Activated effector memory CD4-positive, alpha-beta T cell treated with anti-CD3 and anti-CD28 coated beads, Interleukin-2, amount 50 U/mL, for 16 hours (primary cell): ENCODE data around the gene UBE3C.

Source experiments
- DNase-seq: peaks from one replicate; pipeline ENCODE4 v3.0.0-alpha.2; 2020

UBE3C gene

DNA sequence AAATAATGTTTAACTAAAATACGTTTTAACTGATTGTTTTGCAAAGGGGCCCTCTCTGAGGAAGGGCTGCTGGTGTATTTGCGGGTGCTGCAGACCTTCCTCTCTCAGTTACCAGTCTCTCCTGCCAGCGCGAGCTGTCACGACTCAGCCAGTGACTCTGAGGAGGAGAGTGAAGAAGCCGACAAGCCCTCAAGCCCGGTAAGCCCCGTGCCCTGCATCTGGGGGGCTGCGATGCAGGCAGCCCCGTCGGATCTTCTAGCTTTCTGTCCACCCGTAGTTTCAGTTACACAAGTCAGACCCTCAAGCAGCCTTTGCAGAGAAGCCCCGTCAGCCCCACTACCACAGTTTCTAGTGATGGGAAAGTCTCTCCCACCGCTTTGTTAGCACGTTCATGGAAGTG, 45.1 kb downstream of the UBE3C start:
- no peak for DNase-seq

DNA sequence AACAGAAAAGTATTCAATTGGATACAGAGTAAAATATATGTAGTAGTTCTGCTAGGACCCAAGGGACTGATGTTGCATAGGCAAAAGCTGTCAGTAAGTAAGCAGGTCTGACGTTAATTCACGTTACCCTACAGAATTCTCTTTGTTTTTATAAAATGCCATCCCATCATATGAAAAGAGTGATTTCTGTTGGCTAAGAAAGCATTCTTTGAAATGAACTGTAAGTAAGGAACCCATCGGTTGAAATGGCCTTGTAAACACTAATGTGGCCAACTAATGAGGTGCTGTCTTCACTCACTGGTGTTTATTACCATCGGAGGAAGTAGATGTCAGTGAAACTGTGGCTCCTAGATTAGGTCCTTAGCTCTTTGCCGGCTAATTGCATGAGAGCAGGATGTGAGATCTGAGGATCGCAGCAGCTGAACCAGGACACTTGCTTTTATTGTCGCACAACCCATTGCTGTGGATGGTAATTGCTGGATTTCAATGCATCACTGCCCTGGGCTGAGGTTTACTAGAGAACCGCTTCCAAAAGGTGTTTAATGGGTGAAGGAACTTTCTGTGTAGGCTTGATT, 49.5 kb downstream of the UBE3C start:
- DNase-seq: no peak

DNA sequence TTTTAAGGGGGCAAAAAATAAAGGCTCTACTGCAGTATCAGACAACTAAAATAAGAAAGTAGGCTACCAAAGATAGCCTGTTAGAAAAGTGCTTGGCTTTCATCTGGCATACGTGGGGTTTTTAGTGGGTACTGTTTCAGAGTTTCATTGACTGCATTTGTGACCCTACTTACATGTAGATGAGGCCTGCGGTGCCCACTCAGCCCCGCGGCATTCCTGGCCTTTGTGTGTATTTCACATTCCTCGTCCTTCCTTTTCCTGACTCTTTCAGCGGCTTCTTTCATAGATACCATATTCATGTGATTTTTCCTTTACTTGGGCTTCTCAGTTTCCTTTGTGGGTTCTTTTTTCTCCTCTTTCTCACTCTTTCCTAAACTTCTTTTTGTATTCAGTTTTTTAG, 50.7 kb downstream of the UBE3C start:
- DNase-seq: no peak

GRCh38 chr7:157192861-157193260, 54.1 kb downstream of the UBE3C start:
- DNase-seq: no peak

DNA sequence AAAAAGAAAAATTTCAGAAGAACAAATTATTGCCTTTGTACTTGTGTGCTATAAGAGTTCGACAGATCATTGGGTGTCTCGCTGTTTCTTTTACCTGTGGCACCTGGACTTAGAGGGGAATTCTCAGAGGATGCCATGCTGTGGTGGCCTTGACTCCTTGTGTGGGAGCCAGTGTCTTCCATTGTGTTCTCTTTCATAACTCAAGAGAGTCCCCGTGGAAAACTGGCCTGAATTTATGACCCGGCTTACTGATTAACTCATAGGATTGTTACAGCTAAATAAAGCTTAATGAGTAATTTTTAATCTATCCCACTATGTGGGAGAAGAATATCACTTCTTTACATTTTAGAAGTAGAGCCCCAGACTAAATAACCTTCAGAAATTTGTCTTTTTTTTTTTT, 54.5 kb downstream of the UBE3C start:
- DNase-seq: no peak

DNA sequence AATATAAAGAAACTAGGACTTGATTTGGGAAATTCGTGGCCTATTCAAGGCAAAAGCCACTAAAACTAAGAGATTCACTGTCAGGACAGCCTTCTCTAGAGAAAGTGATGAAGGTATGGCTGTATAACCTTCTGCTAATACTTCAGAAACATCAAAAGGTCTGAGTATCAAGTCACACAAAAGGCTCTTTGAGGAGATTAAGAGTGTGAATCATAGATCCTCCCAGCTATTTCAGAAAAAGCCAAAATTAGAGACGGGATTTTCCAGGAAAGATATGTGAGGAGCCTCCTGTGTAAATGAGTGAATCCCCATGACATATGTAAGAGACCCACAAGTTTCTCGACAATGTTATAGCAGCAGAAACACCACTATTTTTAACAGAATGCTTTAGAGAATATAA, 56.2 kb downstream of the UBE3C start:
- DNase-seq: no peak

DNA sequence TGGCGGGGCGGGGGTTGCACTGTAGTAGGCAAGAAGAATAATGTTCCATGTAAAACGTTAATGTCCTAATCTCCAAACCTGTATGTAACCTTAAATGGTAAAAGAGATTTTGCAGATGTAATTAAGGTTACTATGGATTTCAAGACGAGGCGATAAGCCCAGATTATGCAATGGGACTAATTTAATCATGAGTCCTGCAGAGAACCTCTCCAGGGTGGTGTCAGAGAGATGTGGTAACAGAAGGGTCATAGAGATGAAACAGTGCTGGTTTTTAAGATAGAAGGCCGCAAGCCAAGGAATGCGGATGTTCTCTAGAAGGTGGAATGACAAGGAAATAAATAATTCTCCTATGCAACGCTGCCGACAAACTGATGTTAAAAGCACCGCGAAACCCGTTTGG, 57.1 kb downstream of the UBE3C start:
- DNase-seq: no peak

DNA sequence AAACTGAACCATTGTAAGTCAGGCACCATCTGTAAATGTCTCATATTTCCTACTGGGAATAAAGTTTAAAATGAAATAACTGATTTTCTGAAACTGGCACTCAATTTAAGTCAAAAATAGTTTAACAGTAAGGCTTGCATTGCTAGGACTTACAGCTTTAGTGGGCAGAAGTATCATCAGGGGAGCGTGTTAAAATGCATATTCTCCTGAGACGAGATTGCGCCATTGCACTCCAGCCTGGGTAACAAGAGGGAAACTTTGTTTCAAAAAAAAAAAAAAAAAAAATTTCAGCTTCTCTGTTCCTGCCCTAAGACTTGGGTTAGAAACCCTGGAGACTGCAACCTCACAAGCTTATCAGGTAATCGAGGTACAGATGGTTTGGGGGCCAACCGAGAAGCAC, 65.4 kb downstream of the UBE3C start:
- no peak for DNase-seq

GRCh38 chr7:157205438-157205837, 66.7 kb downstream of the UBE3C start:
- DNase-seq: no peak

- no peak for DNase-seq
These were observed 70.1 kb downstream of the UBE3C start for GRCh38 chr7:157208571-157209413.

GRCh38 chr7:157210682-157211081, 72.0 kb downstream of the UBE3C start:
- no peak for DNase-seq

- DNase-seq: no peak
These were observed 73.0 kb downstream of the UBE3C start for GRCh38 chr7:157211690-157212089.

DNA sequence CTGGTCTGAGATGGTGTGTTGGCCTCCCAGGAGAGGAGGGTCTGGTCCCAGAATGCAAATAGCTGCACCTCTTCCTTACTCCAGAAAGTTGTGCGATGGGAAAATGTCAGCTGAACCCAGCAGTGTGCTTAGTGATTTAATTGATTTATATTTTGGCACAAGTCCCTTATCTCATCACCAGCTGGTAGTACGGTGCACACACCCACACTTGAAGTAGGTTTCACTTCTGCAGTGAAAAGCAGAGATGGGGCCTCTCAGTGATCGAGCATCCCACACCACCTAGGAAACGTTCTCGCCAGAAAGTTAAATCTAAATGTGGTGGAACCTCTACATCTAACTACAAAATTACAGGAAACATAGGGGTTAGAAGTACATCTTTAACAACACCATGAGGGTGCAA, 80.4 kb downstream of the UBE3C start:
- no peak for DNase-seq

DNA sequence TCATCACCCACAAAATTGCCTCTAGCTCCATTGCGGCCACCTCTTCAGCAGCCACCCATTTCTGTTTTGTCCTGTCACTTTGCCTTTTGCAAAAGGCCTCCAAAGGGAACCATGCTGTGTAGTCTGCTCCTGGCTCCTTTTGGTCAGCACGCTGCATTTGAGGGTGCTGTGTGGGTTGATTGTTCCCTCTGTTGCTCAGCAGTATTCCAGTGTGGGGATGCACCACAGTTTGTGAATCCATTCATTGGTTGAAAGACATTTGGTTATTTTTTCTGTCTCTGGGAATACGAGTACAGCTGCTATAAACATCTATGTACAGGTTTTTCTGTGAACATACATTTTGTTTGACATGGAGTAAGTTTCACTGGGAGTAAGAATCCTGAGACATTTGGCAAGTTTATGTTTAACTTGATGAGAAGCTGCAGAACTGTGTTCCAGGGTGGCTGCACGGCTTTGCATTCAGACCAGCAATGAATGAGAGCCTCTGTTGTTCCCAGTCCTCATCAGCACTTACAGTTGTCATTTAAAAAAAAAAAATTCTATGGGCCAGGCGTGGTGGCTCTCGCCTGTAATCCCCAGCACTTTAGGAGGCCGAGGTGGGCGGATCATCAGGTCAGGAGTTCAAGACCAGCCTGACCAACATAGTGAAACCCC, 82.3 kb downstream of the UBE3C start:
- DNase-seq: no peak

- DNase-seq: no peak
These were observed 84.0 kb downstream of the UBE3C start for GRCh38 chr7:157222687-157223086.

DNA sequence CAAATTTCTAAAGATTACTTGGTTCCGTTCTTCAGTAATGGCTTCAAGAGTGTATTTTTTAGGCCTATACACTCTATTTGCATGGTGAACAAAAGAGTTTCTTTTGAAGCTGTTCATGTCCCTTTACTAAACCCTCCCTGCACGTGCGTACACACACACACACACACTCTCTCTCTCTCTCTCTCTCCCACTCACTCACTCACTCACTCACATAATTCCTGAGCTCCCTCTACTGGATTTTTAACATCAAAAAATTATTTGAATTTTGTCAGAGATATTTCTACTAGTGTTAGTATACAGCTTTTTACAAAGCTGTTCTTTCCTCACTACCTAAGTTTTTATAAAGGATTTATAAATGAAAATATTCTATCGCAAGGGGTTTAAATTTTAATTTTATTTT, 85.9 kb downstream of the UBE3C start:
- DNase-seq: no peak

- peak; percentile 70 for DNase-seq
These were observed 90.2 kb downstream of the UBE3C start for GRCh38 chr7:157228864-157229422.

- DNase-seq: no peak
These were observed 95.0 kb downstream of the UBE3C start for GRCh38 chr7:157233677-157234076.

GRCh38 chr7:157234271-157234670, 95.5 kb downstream of the UBE3C start:
- no peak for DNase-seq

GRCh38 chr7:157235357-157236333, 96.9 kb downstream of the UBE3C start:
- no peak for DNase-seq

- no peak for DNase-seq
These were observed 99.4 kb downstream of the UBE3C start for GRCh38 chr7:157238087-157238486.

DNA sequence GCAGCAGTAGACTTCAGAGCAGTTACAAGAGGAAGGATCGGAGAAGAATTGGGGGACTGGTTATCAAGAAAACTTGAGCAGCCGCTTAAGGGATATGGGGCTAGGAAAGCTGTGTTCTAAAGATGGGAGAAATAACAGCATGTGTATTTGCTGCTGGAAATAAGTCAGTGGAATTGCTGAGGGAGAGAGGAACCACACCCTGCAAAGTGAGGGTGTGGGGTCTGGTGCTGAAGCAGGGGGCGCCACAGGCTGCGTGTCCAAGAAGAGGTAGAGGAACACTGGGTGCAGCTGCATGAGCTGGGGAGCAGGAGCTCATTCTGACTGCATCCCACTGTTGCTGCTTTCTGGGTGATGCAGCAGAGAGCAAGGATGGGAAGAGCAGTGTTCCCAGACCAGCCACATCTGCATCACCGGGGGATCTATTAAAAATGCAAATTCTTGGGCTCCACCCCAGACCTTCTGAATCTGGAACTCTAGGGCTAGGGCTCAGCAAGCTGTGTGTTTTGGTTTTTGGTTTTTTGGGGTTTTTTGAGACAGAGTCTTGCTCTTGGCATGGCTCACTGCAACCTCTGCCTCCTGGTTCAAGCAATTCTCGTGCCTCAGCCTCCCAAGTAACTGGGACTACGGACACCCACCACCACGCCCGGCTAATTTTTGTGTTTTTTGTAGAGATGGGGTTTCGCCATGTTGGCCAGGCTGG, 101.0 kb downstream of the UBE3C start:
- DNase-seq: no peak
